GM19438 (cell line): Measurements from ENCODE around the gene LTBP3.
"Not testable (repeated sequence)": the region's sequence is repeated elsewhere in the genome, so short reads cannot be mapped to it uniquely, and the experiment has no call there.

Experiments
- ATAC-seq: cut with Tn5 transposase; IDR thresholded peaks from one replicate; pipeline ENCODE4 v1.9.1; 2021; ENCODE audit warnings: low read depth; ENCODE audit not compliant: unreplicated experiment

LTBP3 gene

GRCh38 chr11:65572356-65573051, 14.3 kb upstream of the LTBP3 start, which contains the start of gene FAM89B:
Gene FAM89B, plus strand, starts transcription at chr11:65572538. Its CDS starts 132 bp downstream, at chr11:65572670.
- no peak for ATAC-seq

GRCh38 chr11:65571940-65572339, 13.8 kb upstream of the LTBP3 start:
- no peak for ATAC-seq

GRCh38 chr11:65571420-65571819, 13.3 kb upstream of the LTBP3 start:
- no peak for ATAC-seq

GRCh38 chr11:65569973-65570918, 12.1 kb upstream of the LTBP3 start, which contains the start of gene ZNRD2:
Gene ZNRD2, plus strand, starts transcription at chr11:65570477. Its CDS starts 15 bp downstream, at chr11:65570492.
- peak; percentile 51 for ATAC-seq

GRCh38 chr11:65569164-65569972, 11.2 kb upstream of the LTBP3 start:
- peak; percentile 3 for ATAC-seq

GRCh38 chr11:65565624-65566453, 7.7 kb upstream of the LTBP3 start:
- ATAC-seq, result no peak

- not testable (repeated sequence) for ATAC-seq
Observed at GRCh38 chr11:65564879-65565559, 6.9 kb upstream of the LTBP3 start.

GRCh38 chr11:65563601-65564000, 5.4 kb upstream of the LTBP3 start:
- ATAC-seq, result no peak

- no peak for ATAC-seq
Observed at GRCh38 chr11:65562788-65563187, 4.6 kb upstream of the LTBP3 start.

- no peak for ATAC-seq
Observed at GRCh38 chr11:65562020-65562419, 3.9 kb upstream of the LTBP3 start.

GRCh38 chr11:65560555-65561418, 2.6 kb upstream of the LTBP3 start:
- no peak for ATAC-seq

GRCh38 chr11:65559951-65560537, 1.9 kb upstream of the LTBP3 start:
- no peak for ATAC-seq

GRCh38 chr11:65559535-65559934, 1.4 kb upstream of the LTBP3 start:
- no peak for ATAC-seq

- no peak for ATAC-seq
Observed at GRCh38 chr11:65558930-65559509, 861 bp upstream of the LTBP3 start.

- ATAC-seq, result no peak
Observed at GRCh38 chr11:65557280-65558001, 718 bp downstream of the LTBP3 start.

GRCh38 chr11:65556470-65557279, 1.5 kb downstream of the LTBP3 start:
- ATAC-seq, result no peak
